ENCODE measurements around the gene ANTXRL.
"Not testable (repeated sequence)": the region's sequence is repeated elsewhere in the genome, so short reads cannot be mapped to it uniquely, and the experiment has no call there.

The ANTXRL gene

GRCh38 chr10:46291817-46292572, 5.2 kb downstream of the ANTXRL start:
- Histone ChIP-seq H3K9me3 (ENCODE audit: control insufficient read depth, insufficient read depth, low read length) (no peaks in the 10 kb centered on the region), H3K4me1 (ENCODE audit: control insufficient read depth, insufficient read depth, low read length) (peaks cover 8% of the 10 kb centered on the region), H3K4me3 (ENCODE audit: low read depth, low read length) (no peak overlapping the region), H3K9ac (ENCODE audit: low read depth, low read length) (no peak overlapping the region), H3K36me3 (ENCODE audit: control insufficient read depth, insufficient read depth, low read length) (no peaks in the 10 kb centered on the region), H3K27ac (ENCODE audit: low read depth, low read length) (no peak overlapping the region), H3K27me3 (ENCODE audit: control insufficient read depth, insufficient read depth, low read length) (no peaks in the 10 kb centered on the region)

DNA sequence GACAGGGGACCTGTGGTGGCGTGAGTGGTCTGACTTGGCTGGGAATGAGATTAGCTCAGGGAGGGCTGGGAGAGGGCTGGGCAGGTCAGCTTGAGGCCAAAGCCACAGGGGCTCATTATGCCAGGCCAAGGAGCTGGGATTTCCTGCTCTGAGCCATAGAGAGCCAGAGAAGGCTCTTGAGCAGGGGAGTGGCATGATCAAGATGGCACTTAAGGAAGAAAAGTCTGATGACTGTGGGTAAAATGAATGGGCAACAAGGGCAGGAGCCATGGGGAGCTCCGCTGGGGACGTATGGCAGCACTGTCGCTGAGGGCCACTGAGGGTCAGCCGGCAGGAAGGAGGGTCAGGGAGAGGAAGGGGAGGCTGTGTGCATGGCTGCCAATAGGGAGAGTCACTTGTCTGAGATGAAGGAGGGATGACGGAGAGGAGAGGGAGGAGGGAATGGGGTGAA, 5.8 kb downstream of the ANTXRL start:
- Histone ChIP-seq H3K9me3 (ENCODE audit: control insufficient read depth, insufficient read depth, low read length) (no peaks in the 10 kb centered on the region), H3K36me3 (ENCODE audit: control insufficient read depth, insufficient read depth, low read length) (no peaks in the 10 kb centered on the region), H3K27ac (ENCODE audit: low read depth, low read length) (no peak overlapping the region), H3K9ac (ENCODE audit: low read depth, low read length) (no peak overlapping the region), H3K4me3 (ENCODE audit: low read depth, low read length) (no peak overlapping the region), H3K27me3 (ENCODE audit: control insufficient read depth, insufficient read depth, low read length) (no peaks in the 10 kb centered on the region), H3K4me1 (ENCODE audit: control insufficient read depth, insufficient read depth, low read length) (peaks cover 8% of the 10 kb centered on the region)

GRCh38 chr10:46293228-46293627, 6.4 kb downstream of the ANTXRL start:
- Histone ChIP-seq H3K4me1 (ENCODE audit: control insufficient read depth, insufficient read depth, low read length) (peaks cover 4% of the 10 kb centered on the region; the same call in 1 of the 2 replicates), H3K9me3 (ENCODE audit: control insufficient read depth, insufficient read depth, low read length) (no peaks in the 10 kb centered on the region), H3K27me3 (ENCODE audit: control insufficient read depth, insufficient read depth, low read length) (no peaks in the 10 kb centered on the region), H3K4me3 (ENCODE audit: low read depth, low read length) (no peak overlapping the region), H3K27ac (ENCODE audit: low read depth, low read length) (no peak overlapping the region), H3K9ac (ENCODE audit: low read depth, low read length) (no peak overlapping the region), H3K36me3 (ENCODE audit: control insufficient read depth, insufficient read depth, low read length) (no peaks in the 10 kb centered on the region)

DNA sequence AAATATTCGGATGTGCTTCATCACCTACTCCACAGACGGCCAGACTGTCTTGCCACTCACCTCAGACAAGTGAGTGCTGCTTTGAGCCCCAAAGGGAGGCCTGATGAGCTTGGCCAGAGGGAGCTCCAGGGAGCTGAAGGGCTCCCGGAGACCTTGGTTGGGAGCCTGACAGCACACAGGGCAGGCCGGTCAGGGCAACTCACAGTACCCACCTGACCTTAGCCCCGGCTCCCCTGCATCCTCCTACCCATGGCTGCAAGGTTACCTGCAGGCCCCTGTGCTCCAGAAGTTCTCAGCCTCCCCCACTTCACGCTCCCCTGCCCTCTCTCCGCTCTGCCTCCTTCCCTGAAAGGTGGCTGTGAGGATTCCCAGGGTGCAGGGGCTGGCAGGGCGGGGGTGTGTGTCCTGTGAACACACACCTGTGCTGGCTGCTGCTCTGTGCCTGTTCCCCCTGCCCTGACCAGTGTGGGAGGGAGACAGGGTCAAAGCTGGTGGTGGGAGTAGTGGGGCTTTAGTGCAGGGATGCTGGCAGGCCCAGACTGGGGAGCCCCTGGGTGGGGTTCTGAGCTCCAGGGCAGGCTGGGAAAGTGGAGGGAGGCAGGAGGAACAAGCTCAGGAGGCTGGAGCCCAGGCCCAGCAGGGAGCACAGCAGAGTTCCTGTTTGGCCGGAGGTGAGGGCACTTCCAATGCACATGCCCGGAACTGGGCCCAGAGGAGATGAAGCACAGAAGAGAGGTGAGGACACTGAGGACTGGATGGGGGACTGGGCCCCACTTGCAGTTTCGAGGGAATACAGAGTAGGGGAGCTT, 7.2 kb downstream of the ANTXRL start:
- H3K27me3 ChIP-seq (ENCODE audit: control insufficient read depth, insufficient read depth, low read length) = no peaks in the 10 kb centered on the region
- no peaks in the 10 kb centered on the region for H3K9me3 ChIP-seq (ENCODE audit: control insufficient read depth, insufficient read depth, low read length)
- H3K9ac ChIP-seq (ENCODE audit: low read depth, low read length) = no peak overlapping the region
- H3K4me1 ChIP-seq (ENCODE audit: control insufficient read depth, insufficient read depth, low read length) = peaks cover 4% of the 10 kb centered on the region; the same call in 1 of the 2 replicates
- no peak overlapping the region for H3K4me3 ChIP-seq (ENCODE audit: low read depth, low read length)
- H3K36me3 ChIP-seq (ENCODE audit: control insufficient read depth, insufficient read depth, low read length) = no peaks in the 10 kb centered on the region
- H3K27ac ChIP-seq (ENCODE audit: low read depth, low read length) = no peak overlapping the region

- peaks cover 4% of the 10 kb centered on the region; the same call in 1 of the 2 replicates for H3K4me1 ChIP-seq (ENCODE audit: control insufficient read depth, insufficient read depth, low read length)
- no peaks in the 10 kb centered on the region for H3K9me3 ChIP-seq (ENCODE audit: control insufficient read depth, insufficient read depth, low read length)
- H3K9ac ChIP-seq (ENCODE audit: low read depth, low read length) = no peak overlapping the region
- H3K36me3 ChIP-seq (ENCODE audit: control insufficient read depth, insufficient read depth, low read length) = no peaks in the 10 kb centered on the region
- no peaks in the 10 kb centered on the region for H3K27me3 ChIP-seq (ENCODE audit: control insufficient read depth, insufficient read depth, low read length)
- no peak overlapping the region for H3K27ac ChIP-seq (ENCODE audit: low read depth, low read length)
- H3K4me3 ChIP-seq (ENCODE audit: low read depth, low read length) = no peak overlapping the region
Observed at GRCh38 chr10:46294641-46295220, 7.9 kb downstream of the ANTXRL start.

DNA sequence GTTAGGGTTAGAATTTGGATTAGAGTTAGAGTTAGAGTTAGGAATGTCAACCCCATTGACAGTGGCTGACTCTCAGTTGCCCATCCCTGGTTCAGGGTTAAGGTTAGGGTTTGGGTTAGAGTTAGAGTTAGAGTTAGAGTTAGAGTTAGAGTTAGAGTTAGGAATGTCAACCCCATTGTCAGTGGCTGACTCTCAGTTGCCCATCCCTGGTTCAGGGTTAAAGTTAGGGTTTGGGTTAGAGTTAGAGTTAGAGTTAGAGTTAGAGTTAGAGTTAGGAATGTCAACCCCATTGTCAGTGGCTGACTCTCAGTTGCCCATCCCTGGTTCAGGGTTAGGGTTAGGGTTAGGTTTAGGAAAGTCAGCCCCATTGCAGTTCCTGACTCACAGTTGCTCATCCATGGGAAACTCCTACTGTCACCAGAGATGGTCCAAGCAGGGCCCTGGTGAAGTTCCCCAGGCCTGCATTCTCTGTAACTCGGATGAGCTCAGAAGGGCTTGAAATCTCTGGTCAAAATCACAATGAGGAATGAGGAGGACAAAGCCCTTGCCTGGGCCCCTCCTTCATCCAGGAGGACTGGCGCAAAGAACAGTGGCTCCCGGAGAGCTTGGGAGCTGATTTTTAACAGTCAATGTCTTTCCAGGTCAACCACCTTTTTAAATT, 8.7 kb downstream of the ANTXRL start:
- H3K4me3 ChIP-seq (ENCODE audit: low read depth, low read length); H3K9ac ChIP-seq (ENCODE audit: low read depth, low read length); H3K36me3 ChIP-seq (ENCODE audit: control insufficient read depth, insufficient read depth, low read length); H3K27me3 ChIP-seq (ENCODE audit: control insufficient read depth, insufficient read depth, low read length); H3K9me3 ChIP-seq (ENCODE audit: control insufficient read depth, insufficient read depth, low read length); H3K4me1 ChIP-seq (ENCODE audit: control insufficient read depth, insufficient read depth, low read length); H3K27ac ChIP-seq (ENCODE audit: low read depth, low read length): not testable (repeated sequence)

- H3K4me3 ChIP-seq (ENCODE audit: low read depth, low read length); H3K9me3 ChIP-seq (ENCODE audit: control insufficient read depth, insufficient read depth, low read length); H3K27ac ChIP-seq (ENCODE audit: low read depth, low read length); H3K9ac ChIP-seq (ENCODE audit: low read depth, low read length); H3K27me3 ChIP-seq (ENCODE audit: control insufficient read depth, insufficient read depth, low read length); H3K4me1 ChIP-seq (ENCODE audit: control insufficient read depth, insufficient read depth, low read length); H3K36me3 ChIP-seq (ENCODE audit: control insufficient read depth, insufficient read depth, low read length): not testable (repeated sequence)
Observed at GRCh38 chr10:46296086-46296485, 9.3 kb downstream of the ANTXRL start.

- Histone ChIP-seq H3K4me1 (ENCODE audit: control insufficient read depth, insufficient read depth, low read length) (peaks cover 3% of the 10 kb centered on the region; the same call in 1 of the 2 replicates), H3K36me3 (ENCODE audit: control insufficient read depth, insufficient read depth, low read length) (no peaks in the 10 kb centered on the region), H3K9me3 (ENCODE audit: control insufficient read depth, insufficient read depth, low read length) (no peaks in the 10 kb centered on the region), H3K27ac (ENCODE audit: low read depth, low read length) (no peak overlapping the region), H3K9ac (ENCODE audit: low read depth, low read length) (no peak overlapping the region), H3K4me3 (ENCODE audit: low read depth, low read length) (no peak overlapping the region), H3K27me3 (ENCODE audit: control insufficient read depth, insufficient read depth, low read length) (no peaks in the 10 kb centered on the region)
Observed at GRCh38 chr10:46296641-46297141, 9.9 kb downstream of the ANTXRL start.

GRCh38 chr10:46297406-46298204, 10.8 kb downstream of the ANTXRL start:
- no peak overlapping the region for H3K4me3 ChIP-seq (ENCODE audit: low read depth, low read length)
- no peaks in the 10 kb centered on the region for H3K9me3 ChIP-seq (ENCODE audit: control insufficient read depth, insufficient read depth, low read length)
- no peaks in the 10 kb centered on the region for H3K27me3 ChIP-seq (ENCODE audit: control insufficient read depth, insufficient read depth, low read length)
- H3K9ac ChIP-seq (ENCODE audit: low read depth, low read length) = no peak overlapping the region
- no peaks in the 10 kb centered on the region for H3K4me1 ChIP-seq (ENCODE audit: control insufficient read depth, insufficient read depth, low read length)
- no peaks in the 10 kb centered on the region for H3K36me3 ChIP-seq (ENCODE audit: control insufficient read depth, insufficient read depth, low read length)
- no peak overlapping the region for H3K27ac ChIP-seq (ENCODE audit: low read depth, low read length)

All from HUES48 (cell line).